HuH-7.5 (cell line): ENCODE results near the gene TGM6.

Source experiments
- DNase-seq: peaks from one replicate; pipeline ENCODE4 v3.0.0; 2011; ENCODE audit warnings: low spot score

Gene TGM6

DNA sequence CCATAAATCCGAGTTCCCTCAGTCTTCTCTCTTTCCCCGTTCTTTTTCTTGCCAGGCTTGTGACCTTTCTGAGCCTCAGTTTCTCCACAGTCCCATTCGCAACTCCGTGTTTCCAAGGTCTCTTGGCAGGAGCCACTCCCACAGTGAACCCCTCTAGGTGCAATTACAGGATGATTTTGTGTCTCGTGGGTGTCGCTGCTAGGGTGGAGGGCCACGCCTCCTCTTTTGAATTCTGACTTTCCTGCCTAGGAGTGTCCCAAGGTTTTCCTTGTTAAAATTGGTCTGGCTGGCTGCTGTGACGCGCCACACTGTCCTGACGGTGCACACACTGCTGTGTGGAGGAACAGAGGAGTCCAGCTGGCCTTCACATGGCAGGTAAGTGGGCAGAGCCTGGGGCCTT lies at the start of gene TGM6:
Gene TGM6 (plus strand): TSS at position 301 of the 400 bp plus-strand sequence. CDS start 68 bp downstream, at position 369.
- DNase-seq = no peak

DNA sequence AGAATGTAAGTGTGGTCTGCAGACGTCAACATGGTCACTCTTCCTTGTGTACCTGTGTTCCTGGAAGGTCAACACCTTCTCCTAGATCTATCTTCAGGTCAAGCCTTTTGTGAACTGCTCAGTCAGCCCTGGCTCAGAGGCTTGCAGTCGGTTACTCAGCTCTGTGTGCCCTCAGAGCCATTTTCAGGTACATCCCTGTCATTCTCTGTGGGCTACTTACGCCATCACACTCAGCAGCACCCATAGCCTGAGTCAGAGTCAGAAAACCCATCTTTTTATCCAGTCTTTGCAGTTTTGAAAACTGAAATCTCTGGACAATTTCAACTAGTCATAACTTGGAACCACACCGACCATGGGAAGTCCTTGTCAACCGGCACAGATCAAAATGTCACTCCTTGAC lies 49.6 kb upstream of the TGM6 start:
- no peak for DNase-seq

DNA sequence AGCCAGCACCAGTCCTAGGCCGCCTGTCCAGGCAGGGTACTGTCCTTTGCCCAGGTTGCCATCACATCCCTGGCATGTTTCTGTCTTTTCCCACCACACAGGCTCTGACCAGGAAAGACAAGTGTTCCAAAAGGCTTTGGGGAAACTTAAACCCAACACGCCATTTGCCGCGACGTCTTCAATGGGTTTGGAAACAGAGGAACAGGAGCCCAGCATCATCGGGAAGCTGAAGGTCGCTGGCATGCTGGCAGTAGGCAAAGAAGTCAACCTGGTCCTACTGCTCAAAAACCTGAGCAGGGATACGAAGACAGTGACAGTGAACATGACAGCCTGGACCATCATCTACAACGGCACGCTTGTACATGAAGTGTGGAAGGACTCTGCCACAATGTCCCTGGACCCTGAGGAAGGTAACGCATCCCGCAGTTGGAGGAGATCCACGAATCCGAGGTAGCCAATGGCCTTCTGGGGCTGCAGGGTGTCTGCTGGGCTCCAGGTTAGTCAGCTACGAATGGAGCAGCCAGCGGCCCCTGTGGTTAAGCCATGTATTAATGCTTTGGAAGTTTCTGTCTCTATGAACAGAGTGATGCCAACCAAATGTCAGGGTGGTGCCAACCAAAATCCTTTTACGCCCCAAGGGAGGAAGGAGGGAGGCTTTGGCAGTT lies 48.7 kb upstream of the TGM6 start:
- DNase-seq = no peak

DNA sequence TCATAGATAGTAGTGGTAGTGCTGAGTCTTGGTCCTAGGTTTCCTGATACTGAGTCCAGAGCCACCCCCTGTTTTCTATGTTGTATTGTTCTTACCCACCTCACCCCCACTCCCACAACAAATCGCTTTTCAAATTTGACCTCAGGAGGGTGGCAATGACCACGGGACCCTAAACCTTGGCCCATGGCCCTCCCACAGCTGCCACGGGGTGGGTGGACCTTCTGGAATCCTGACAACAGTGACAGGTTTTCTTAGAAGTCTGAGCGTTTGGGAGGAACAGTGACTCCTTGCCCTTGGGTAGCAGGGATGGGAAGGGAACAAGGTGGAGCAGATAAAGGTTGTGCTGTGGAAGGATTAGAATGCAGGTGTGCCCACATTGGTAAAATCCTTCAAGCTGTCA lies 48.0 kb upstream of the TGM6 start:
- no peak for DNase-seq

DNA sequence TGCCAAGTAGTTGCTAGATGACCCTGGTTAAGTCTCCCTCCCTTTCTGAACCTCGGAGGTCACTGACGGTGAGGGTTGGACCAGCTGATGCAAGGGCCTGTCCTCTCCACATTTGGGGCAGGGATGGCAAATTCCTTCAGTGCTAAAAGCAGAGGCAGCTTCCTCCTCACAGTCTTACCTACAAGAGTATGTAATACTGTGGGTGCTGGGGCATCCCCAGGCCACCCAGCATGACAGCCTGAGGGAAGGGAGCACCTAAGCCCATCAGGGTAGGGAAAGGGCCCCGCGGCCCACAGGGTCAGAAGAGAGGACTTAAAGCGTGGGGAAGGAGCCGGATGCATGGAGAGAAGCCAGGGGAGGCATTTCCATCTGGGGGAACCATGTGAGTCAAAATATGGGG lies 46.9 kb upstream of the TGM6 start:
- DNase-seq = no peak

DNA sequence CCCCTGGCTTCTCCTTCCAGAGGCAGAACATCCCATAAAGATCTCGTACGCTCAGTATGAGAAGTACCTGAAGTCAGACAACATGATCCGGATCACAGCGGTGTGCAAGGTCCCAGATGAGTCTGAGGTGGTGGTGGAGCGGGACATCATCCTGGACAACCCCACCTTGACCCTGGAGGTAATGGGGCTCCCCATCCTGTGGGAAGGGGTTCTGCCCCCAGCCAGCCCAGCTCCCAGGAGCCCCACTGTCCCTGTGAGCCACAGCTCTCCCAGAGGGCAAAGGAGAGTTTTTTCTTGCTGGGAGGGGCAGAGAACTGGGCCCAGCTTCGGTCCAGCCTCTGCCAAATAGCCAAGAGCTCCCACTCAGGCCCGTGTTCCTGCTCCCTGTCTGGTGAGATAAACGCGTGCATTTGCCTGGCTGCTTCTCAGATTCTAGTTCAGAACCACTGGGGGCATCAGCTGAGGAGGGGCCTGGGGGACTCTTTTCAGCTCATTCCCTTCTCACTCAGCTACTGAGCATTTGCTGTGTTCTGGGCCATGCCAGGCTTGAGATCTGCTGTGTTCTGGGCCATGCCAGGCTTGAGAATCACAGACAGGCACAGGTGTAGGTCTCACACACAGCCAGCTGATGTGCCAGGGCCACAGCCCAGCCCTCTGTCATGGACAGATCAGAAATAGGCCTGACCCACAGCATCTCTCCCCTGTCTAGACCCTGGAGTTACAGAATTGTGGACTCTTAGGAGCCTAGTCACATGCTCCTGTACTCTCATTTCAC lies 45.4 kb upstream of the TGM6 start:
- no peak for DNase-seq

DNA sequence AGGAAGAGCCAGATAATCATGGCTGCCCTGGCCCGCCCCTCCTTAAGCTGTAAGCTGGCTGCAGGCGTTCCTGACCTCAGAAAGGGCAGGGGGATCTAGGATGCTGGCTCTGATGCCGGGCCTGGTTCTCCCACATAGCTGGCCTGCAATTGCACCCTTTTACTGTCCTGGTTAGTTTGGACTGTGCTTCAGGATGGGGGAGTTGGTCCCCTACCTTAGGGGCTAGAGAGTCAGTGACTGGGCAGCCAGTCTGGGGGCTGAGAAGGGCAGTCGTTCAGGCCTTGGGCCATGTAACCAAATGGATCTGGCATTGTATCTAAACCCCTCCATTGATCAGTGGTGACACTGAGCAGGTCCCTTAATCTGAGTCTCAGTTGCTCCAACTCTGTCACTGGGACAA lies 44.2 kb upstream of the TGM6 start:
- DNase-seq = no peak

DNA sequence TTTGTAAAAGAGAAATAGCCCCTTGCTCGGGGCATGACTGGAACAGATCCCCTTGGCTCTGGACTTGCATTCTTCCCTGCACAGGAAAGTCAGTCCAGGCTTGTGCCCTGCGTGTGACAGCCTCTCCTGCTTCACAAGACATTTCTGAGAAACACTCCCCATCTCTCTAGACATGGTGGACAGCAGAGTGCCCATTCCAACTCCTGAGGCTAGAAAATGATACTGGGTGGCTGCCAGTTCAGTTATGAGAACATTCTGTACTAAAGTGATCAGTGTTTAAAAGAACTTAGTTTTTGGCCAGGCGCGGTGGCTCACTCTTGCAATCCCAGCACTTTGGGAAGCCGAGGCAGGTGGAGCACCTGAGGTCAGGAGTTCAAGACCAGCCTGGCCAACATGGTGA lies 43.6 kb upstream of the TGM6 start:
- DNase-seq = no peak

DNA sequence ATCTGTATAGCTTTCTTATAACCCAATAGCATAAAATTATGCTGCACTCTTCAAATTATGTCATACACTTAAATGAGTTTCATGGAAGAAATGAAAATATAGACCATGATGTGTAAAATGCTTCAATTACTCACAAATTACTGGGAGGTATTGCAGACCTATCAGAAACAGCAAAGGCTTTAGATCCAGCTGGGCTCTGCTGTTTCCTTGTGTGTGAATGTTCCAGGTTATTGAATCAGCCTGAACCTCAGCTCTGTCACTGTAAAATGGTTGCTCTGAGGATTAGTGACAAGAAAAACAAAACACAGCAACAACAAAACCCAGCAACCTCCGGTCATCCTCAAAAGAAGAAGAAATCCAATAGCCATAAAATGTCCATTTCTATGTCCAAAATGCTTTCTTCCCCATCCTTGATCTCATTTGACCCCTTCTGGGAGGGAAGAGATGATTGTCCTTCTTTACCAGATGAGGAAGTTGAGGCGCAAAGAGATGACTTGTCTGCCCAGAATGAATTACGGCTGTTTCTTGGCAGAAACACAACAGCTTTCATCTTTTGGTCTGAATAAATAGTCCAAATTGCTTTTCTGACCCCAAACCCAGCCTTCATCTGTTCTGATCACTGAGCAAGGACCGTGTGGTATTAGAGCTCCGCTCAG lies 42.2 kb upstream of the TGM6 start:
- no peak for DNase-seq

DNA sequence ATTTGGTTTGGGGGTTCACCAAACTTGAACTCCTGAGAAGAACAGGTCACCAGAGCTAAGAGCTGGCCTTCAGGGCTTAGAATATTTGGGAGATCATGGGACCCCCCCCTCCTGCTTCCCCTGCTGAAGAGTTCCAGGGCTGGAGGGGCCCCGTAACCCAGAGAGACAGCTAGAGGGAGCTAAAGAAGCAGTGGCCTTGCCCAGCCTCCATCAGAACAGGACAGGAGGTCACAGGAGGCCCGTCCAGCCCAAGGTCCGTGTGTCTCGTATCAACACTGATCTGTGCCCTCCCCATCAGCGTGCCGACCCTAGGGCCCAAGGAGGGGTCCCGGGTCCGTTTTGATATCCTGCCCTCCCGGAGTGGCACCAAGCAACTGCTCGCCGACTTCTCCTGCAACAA lies 40.6 kb upstream of the TGM6 start:
- no peak for DNase-seq

DNA sequence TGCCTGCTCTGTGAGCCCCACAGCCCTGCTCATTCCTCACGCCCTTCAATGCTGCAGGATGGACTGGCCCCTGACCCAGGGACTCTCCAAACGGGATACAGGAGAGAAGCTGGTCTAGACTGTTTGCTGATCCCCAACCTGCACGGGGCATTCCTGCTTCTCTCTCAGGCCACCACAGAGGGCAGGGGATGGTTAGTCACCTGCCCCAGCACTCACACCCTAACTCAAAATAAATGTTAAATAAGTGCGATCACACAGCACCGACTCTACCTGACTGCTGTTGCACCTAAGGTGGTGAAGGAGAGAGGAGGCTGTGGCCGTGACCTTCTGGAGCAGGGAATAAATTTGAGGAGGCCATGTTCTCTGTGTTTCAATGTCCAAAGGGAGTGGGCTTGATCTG lies 39.9 kb upstream of the TGM6 start:
- DNase-seq = no peak

DNA sequence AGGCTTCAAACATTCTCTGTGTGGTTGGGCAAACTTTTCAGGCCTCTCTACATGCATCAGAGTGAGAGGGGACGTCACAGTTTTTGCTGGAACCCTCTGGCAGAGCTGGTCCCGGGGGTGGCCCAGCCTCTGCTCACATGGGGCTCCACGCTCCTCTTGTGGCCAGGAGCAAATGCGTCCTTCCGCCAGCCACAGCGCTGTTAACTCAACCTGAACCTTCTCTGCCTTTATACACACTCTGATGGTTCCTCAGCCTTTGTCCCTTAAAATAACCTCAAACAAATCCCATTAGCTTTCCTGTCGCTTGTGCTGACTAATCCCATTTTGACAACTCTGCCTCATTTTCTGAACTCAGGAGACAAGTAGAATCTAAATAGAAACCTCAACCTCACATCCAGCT lies 39.4 kb upstream of the TGM6 start:
- DNase-seq = no peak

DNA sequence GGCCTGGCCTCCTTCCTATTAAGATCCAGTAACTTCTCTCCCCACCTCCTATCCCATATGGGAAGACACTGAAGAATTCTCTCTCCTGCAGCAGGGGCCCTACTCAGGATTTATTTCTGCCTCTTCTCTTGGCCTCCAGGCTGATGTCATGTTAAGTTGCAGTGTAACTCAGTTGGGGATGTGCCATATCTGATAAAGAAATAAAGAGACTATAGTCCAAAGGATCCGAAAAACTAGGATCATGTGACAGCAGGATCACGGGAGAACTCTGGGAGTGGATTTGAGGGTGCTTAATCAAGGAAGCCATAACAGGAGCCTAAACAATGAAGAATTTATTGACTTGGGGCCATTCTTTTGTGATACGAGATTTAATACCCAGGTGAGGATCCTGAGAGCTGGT lies 38.5 kb upstream of the TGM6 start:
- no peak for DNase-seq

DNA sequence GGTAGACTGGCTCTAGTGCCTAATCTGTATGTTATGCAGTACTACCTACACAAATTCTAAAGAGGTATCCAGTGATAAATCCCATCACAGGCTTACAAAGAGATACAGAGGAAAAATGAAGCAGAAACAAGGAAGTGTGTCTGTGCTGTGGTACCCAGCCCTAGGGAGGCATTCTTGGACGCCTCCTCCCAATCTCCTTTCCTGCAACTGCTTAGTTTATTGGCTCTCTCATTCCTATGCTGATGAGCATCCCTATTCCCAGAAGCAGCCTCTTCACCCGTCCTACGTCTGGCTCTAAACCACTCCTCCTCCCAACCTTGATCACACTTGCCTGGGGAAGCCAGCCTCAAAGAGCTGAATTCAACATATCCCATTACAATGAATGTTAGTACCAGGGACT lies 34.5 kb upstream of the TGM6 start:
- DNase-seq = no peak

DNA sequence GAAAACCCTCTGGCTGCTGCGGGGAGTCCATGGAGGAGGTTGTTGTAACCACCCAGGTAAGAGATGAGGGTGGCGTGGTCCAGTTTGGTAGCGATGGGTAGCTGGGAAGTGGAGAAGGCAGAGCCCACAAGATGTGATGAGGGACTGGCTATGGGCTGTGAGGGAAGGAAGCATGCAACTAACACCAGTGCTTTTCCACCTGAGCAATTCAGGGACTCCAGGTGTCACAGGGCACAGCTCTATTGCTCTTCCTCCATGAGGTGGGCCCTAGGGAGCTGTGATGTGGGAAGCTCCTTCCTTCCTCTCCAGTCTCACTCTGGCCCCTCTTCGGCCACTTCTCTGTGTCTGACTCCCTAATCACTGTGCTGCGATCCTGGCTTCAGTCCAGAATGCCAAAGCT lies 32.4 kb upstream of the TGM6 start:
- no peak for DNase-seq

DNA sequence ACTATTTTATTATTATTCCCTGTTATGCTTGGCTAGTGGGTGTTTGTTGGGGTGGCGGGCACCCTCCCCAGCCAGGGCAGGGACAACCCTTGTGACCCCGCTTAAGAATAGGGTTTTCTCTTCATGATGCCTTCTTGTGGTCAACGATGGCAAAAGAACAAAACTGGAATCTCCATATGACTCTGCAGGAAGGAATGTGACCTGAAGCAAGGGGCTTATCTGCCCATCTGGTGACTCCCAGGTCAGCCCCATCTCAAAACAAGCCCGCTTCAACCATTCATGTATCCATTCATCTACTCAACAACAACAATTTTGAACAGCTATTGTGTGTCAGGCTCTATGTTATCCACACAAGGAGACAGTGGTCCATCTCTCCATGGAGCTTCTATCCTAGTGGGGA lies 30.9 kb upstream of the TGM6 start:
- no peak for DNase-seq

DNA sequence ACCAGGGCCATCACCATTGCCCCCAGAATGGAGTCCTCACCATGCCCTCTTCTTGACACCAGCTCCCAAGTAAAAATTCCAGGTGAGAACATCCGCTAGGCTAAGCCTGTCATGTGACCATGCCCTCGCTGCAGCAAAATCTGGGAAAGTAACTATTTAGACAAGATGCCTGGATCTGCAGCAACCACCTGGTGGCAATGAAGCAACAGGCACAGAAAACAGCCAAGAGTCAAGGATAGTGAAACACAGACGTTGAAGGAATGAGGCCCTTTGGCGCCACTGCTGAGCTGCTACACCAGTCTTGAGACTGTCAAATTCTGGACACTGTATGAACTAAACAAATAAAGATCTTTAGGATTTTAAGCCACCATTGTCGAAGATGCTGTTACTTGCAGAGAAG lies 30.1 kb upstream of the TGM6 start:
- no peak for DNase-seq

DNA sequence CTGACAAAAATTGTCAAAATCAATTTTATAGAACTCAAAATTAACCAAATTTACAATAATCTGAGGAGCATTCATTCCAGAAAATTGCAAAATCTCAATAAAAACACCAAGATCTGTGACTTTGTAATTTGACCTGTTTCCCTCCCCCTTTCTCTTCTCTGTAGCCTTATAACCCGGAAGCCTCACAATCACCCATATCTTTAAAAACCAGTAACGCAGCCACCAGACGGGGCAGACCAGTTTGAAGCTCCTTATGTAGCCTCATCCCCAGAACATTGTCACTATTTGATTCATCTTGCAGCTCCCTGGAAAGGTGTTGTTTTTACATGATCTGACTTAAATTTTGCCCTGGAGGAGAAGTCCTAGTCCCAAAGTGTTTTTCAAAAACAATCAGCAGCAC lies 27.5 kb upstream of the TGM6 start:
- no peak for DNase-seq

DNA sequence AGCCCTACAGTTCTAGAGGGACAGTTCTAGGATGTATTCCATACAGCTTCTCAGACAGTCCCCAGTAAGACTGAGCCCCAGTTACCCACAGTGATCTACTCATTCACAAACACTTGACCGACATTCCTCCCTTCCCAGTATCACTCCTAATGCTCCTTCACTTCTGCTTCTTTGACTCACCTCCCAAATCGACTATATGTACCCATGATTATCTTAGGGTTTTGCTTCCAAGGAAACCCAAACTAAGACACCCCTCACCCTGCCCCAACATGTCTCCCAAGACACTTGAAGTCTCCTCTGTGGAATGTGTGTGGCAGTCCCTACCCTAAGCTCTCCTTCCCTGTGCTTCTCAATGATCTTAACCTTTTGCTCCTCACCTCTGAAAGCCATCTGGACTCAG lies 23.6 kb upstream of the TGM6 start:
- DNase-seq = no peak

DNA sequence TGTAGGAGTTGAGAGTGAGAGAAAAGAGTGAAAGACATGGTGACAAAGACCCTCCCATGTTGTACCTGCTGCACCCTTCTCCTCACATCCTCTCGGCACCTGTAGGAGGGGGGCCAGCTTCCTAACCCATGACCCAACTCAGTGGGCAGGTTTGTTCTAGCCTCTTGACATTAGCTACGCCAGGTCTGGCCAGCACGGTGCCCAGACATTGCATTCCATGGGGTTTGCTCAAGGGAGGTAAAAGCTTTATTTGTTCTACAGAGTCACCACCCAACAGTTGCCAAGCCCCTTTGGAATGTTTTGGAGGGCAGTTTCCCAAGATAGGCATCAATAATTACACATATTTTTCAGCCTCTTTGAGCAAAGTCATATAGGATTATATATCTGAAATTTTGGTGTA lies 22.7 kb upstream of the TGM6 start:
- no peak for DNase-seq

DNA sequence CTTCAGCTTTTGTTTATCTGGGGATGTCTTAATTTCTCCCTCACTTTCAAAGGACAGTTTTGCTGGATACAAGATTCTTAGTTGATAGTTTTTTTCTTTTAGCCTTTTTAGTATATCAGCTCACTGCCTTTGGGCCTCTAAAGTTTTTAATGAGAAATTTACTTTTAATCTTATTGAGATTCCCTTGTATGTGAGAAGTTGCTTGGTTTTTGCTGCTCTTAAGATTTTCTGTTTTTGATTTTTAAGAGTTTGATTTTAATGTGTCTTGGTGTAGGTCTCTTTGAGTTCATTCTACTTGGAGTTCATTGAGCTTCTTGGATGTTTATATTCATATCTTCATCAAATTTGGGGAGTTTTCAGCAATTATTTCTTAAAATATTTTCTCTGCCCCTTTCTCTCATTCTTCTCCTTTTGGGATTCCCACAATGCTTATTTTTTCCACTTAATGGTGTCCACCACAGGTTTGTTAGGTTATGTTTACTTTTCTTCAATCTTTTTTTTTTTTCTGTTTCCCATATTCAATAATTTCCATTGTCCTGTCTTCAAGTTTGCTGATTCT lies 19.6 kb upstream of the TGM6 start:
- DNase-seq = no peak

DNA sequence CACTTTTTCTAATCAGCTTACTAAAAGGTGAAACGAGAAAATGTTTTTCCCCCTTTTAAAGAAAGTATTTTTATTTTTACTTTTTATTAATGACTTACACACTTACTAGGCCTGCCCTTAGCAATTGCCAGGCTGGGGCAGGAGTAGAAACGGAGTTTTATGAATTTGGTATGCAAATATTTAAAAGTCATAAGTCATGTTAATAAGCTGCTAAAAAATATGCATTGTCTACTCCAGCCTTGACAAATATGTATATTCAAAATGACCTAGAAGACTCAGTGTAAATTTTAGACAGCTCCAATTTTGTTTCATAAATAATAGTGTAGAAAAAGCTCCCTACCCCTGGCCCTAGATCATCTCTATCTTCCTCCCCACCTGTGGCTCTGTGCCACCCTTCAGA lies 17.5 kb upstream of the TGM6 start:
- DNase-seq = no peak

DNA sequence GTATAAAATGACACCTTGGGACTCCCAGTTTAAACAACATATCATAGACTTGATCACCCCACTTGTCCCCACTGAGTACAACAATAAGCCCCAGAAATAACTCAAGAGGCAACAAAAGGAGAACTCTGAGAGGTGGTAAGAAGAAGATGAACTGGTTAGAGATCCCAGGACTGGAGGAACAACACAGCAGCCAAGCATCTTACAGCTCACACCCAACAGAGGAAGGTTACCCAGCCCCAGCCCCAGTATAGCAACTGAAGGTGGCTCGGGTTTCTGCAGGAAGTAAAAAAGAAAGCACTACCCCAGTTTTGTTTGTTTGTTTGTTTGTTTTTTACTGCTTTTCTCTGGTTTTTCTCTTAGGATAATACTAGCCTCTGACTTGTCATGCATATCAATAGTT lies 17.1 kb upstream of the TGM6 start:
- DNase-seq = no peak
